Measurements from ENCODE around the gene SLCO2A1.

SLCO2A1 gene

DNA sequence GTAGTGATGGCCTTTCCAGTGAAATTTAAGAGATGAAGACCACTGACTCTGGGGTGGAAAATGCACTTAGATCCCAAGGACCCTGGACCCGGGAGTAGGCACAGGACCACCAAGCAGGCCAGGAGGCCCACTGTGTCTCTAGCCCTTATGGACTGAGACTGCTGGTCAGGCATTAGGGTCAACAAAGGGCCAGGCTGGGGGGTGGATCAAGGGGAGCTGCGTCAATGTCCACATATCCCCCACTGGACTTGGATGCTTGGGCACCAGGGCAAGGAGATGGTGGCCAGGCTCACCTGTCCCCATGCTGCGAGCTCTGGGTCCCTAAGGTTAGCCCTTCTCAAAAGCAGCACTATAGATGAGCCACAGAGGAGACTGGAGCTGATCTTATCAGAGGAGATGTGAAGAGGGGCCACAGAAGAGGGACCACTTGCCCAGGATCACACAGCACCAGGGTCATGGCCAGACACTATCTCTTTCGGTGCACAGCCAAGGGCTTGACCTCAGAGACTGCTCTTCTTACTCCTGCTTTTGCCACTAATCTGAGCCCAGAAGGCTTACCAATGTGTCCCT, 148.8 kb downstream of the SLCO2A1 start:
- no peak for DNase-seq

DNA sequence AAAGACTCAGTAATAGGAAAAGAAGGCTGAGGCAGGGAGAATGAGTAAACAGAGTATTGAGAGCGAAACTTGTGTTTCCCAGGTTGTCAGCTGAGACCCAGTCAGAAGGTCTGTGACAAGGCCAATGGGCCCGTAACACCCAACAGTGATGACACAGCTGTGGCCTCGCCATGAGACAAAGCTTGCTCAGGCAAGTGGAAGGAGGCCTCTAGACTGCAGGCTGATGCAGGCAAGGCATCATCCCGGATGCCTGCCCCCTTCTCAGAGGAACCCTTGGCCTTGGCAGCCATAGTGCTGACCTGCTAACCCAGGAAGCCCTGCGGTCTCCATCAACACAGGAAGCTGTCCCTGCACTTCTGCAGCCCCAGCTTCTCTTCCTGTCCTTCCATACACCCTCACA, 149.4 kb downstream of the SLCO2A1 start:
- DNase-seq, result no peak

DNA sequence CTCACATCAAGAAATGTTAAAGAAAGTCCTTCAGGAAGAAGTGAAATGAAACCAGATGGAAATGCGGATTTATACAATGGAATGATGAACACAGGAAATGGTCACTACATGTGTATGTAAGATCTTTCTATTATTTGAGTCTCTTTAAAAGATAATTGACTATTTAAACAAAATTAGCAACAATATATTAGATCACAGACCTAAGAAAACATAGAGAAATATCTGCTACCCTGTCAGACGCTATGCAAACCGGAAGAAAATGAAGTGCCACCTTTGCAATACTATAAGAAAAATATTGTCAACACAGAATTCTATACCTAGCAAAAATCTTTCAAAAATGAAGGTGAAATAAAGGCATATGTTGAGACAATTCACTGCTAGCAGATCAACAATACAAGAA, 151.2 kb downstream of the SLCO2A1 start:
- no peak for DNase-seq
